A673 (cell line): ENCODE data around the gene CIBAR2.

ENCODE experiments used
- EZH2 ChIP-seq: fragments of 200-600 bp; sonication (generic); IDR thresholded peaks from 2 replicates; pipeline ENCODE4 v1.6.1; 2017; ENCODE audit warnings: borderline replicate concordance, low read depth, mild to moderate bottlenecking, mixed read lengths, antibody characterized with exemption, low read length; ENCODE audit not compliant: poor library complexity, severe bottlenecking
- TF ChIP-seq, protein P1 (sequence below): fragments of 300-800, 200-600 bp; sonication (generic); conservative IDR thresholded peaks from 2 replicates; pipeline ENCODE4 v1.5.1; 2017; ENCODE audit warnings: low read depth, mild to moderate bottlenecking, antibody characterized with exemption, low read length, moderate library complexity, mixed read lengths

GRCh38 chr16:85078226-85078625 lies 34.0 kb downstream of the CIBAR2 start:
- TF ChIP-seq, protein P1, sequence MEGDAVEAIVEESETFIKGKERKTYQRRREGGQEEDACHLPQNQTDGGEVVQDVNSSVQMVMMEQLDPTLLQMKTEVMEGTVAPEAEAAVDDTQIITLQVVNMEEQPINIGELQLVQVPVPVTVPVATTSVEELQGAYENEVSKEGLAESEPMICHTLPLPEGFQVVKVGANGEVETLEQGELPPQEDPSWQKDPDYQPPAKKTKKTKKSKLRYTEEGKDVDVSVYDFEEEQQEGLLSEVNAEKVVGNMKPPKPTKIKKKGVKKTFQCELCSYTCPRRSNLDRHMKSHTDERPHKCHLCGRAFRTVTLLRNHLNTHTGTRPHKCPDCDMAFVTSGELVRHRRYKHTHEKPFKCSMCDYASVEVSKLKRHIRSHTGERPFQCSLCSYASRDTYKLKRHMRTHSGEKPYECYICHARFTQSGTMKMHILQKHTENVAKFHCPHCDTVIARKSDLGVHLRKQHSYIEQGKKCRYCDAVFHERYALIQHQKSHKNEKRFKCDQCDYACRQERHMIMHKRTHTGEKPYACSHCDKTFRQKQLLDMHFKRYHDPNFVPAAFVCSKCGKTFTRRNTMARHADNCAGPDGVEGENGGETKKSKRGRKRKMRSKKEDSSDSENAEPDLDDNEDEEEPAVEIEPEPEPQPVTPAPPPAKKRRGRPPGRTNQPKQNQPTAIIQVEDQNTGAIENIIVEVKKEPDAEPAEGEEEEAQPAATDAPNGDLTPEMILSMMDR: no peak
- no peak for TF ChIP-seq EZH2
